ENCODE measurements around the gene SLC38A4.

DNA sequence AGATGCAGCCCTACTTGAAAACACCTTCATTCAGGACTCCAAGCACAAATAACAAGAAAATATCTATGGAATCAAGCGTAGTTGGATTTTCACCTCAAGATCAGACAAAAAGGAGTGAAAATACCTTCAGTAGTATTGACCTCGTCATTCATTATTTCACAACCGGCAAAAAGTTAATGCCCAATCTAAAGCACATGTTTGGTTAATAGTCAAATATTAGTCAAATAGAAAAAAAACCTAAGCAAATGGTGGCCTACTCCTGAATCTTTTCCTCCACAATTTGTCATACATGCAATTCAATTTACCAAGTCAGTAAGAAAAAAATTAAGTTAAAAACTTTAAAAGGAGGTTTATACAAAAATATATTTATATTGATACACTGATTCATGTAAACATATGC, 50.0 kb downstream of the SLC38A4 start:
- TF ChIP-seq, protein P1, sequence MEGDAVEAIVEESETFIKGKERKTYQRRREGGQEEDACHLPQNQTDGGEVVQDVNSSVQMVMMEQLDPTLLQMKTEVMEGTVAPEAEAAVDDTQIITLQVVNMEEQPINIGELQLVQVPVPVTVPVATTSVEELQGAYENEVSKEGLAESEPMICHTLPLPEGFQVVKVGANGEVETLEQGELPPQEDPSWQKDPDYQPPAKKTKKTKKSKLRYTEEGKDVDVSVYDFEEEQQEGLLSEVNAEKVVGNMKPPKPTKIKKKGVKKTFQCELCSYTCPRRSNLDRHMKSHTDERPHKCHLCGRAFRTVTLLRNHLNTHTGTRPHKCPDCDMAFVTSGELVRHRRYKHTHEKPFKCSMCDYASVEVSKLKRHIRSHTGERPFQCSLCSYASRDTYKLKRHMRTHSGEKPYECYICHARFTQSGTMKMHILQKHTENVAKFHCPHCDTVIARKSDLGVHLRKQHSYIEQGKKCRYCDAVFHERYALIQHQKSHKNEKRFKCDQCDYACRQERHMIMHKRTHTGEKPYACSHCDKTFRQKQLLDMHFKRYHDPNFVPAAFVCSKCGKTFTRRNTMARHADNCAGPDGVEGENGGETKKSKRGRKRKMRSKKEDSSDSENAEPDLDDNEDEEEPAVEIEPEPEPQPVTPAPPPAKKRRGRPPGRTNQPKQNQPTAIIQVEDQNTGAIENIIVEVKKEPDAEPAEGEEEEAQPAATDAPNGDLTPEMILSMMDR (conservative IDR thresholded peaks at IDR 0.05 in 1 of 2, IDR thresholded peaks at IDR 0.05 in 1 of 2; ENCODE audit: extremely low read depth in 1 of 2, insufficient read depth in 1 of 2, low read depth in 1 of 2, low read length in 2 of 2) = no peak
- TF ChIP-seq EZH2 (IDR thresholded peaks at IDR 0.05; ENCODE audit: borderline replicate concordance, low read length) = no peak

Measured in mammary epithelial cell (primary cell).